OCI-LY1 (cell line): ENCODE results near the gene AMPD2.

Experiments used
- CTCF ChIP-seq: fragments of 200-600 bp; sonication (generic), shearing (Covaris generic); IDR thresholded peaks from 2 replicates; pipeline ENCODE4 v1.5.1; 2017; ENCODE audit warnings: mild to moderate bottlenecking, antibody characterized with exemption, low read length, moderate library complexity, mixed read lengths
- EZH2 ChIP-seq: fragments of 200-600 bp; sonication (generic), shearing (Covaris generic); IDR thresholded peaks from 2 replicates; pipeline ENCODE4 v1.8.0; 2017; ENCODE audit warnings: borderline replicate concordance, mixed run types, mild to moderate bottlenecking, antibody characterized with exemption, low read length, moderate library complexity, mixed read lengths

GRCh38 chr1:109634292-109634691 is 14.7 kb downstream of the AMPD2 start:
- TF ChIP-seq CTCF (no peak), EZH2 (no peak)
